Activated CD4-positive, alpha-beta T cell treated with anti-CD3 and anti-CD28 coated beads for 24 hours (primary cell): ENCODE results near the gene CDK5RAP1.

Source experiments
- DNase-seq, 2 donors: peaks; one replicate each; pipeline ENCODE4 v3.0.0-alpha.2; 2020; ENCODE audit warnings: low read depth in 2 of 2

Gene CDK5RAP1

DNA sequence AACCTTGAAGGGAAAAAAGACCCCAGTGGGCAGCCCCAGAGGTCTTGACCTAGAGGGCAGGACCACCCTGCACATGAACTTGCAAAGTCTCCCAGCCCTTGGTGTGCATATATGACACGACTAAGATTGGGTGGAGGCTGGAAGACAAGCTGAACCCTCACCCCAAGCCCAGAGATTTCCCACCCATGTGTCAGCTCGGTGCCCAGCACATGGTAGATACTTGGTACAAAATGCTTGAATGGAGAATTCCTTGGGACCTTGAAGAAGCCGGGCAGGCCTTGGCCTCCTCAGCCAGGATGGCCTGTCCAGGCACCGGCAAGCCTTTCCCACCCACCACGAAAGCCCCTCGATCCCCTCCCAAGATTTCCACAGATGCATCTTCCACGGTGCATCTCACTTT lies 67.7 kb downstream of the CDK5RAP1 start:
- DNase-seq, result no peak

DNA sequence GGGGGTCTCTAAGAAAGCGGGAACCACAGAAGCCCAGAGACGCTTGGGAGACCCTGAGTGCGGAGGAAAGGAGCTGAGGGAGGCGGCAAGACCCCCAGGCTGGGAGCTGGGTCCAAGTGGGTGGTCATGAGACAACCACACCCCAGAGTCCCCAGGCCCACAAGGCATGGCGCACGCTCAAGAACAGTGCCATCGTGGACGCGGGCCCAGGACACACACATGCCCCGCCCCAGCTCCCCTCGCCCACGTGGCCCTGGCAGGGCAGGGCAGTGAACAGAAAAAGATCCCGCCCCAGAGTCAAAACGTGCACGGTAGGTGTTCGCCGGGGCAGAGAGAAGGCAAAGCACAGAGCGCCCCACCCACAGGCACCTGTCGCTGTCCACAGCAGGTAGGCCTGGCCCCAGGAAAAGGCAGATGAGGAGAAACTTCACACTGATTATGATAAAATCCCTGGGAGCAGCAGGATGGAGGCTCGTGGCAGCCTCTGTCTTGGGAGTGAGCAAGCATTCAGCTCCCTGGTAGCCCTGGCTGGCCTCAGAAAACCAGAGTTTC lies 68.3 kb downstream of the CDK5RAP1 start:
- DNase-seq, result no peak

GRCh38 chr20:33328157-33329137 lies 72.9 kb downstream of the CDK5RAP1 start:
- DNase-seq, result no peak

DNA sequence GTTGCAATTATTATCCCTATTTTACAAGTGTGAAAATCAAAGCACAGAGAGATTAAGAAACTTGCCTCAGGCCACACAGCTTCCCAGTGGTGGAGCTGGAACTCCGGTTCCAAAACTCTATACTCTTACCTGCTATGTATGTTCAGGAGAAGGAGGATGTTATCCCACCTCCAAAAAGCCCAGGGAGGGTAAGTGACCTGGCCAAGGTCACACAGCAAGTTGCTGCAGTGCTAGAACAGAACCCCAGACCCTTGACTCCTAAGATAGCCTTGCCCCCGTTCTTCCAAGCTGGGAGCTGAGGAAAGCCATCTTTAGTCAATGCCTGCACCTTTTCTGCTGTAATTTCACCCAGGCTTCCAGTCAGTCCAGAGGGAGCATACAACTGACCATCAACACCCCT lies 76.0 kb downstream of the CDK5RAP1 start:
- no peak for DNase-seq

DNA sequence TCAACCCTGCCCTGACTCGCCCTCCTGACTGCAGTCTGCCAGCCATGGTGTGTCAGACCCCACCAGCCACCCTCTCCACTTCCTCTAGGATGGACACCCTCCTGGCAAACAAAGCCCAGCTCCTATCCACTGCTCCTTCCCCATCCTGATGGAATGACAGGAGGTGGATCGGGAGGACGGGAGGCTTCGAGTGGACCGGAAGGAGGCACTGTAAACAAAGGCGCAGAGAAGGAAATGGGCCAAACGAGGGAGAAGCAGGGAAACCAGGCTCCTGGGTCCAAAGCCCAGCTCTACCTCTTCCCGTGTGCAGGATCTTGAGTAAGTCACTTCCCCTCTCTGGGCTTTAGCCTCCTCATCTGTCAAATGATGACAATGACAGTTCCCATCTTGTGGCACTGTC lies 78.1 kb downstream of the CDK5RAP1 start:
- no peak for DNase-seq

DNA sequence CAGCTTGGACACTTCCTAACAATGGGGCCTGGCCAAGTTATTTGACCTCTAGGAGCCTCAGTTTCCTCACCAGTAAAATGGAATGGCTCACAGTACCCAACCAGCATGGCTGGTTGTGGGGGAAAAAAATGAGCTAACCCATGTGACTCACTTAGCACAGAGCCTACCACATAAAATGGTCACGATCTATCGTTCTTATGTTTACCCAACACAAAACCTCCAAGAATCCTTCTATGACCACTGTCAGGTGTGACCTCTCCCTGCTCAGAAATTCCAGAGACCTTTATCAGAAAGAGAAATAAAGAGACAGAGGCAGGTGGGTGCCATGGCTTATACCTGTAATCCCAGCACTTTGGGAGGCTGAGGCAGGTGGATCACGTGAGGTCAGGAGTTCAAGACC lies 78.9 kb downstream of the CDK5RAP1 start:
- no peak for DNase-seq

DNA sequence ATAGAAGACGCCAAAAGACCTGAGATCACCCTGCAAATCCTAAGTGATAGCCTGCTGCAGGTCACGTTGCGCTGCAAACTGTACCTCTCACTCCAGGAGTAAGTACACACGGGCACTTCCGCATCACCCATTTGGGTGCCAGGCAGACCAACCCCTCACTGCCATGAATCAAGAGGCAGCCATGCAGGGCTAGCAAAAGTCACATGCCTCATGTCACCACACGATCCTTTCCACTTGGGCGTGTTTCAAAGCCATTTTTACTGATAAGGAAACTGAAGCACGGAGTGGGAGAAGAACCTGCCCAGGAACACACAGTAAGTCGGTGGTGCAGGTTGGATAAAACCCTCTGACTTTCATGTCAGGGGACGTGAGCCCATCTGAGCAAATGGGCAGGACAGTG lies 81.3 kb downstream of the CDK5RAP1 start:
- no peak for DNase-seq

GRCh38 chr20:33318096-33318429 lies 83.3 kb downstream of the CDK5RAP1 start:
- DNase-seq, result no peak

DNA sequence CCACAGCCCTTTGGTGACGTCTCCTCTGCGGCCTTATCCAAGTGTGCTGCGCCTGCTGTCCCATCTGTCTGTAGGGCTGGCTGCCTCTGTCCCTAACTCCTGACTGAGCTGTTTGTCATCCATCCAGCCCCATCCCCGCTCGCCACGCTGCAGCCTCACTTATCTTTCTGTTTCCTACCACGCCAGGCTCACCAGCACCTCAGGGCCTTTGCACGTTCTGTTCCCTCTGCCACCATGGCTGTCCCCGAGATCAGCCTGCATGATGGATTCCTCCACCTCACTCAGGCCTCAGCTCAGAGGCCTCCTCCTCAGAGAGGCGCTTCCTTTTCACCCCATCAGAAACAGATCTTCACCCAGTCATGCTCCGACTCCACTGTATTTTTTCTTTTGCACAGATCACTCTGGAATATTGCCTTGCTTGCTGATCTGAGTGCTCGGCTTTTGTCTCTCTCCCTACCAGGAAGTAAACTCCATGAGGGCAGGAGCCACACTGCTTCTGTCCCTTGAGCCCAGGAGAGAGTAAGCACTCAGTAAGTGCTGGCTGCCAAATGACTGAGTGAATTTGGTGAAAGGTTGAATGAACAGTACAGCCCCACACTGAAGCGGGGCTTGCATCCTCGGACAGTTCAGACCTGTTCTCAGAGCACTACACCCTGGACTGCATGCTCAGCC lies 83.8 kb downstream of the CDK5RAP1 start:
- no peak for DNase-seq

GRCh38 chr20:33316958-33317357 lies 84.4 kb downstream of the CDK5RAP1 start:
- DNase-seq, result no peak

GRCh38 chr20:33316343-33316742 lies 85.0 kb downstream of the CDK5RAP1 start:
- DNase-seq, result no peak

GRCh38 chr20:33313686-33314314 lies 87.5 kb downstream of the CDK5RAP1 start:
- DNase-seq, result no peak

- no peak for DNase-seq
These were observed 88.7 kb downstream of the CDK5RAP1 start for GRCh38 chr20:33312583-33312982.

- DNase-seq, result no peak
These were observed 89.3 kb downstream of the CDK5RAP1 start for GRCh38 chr20:33311996-33312395.

DNA sequence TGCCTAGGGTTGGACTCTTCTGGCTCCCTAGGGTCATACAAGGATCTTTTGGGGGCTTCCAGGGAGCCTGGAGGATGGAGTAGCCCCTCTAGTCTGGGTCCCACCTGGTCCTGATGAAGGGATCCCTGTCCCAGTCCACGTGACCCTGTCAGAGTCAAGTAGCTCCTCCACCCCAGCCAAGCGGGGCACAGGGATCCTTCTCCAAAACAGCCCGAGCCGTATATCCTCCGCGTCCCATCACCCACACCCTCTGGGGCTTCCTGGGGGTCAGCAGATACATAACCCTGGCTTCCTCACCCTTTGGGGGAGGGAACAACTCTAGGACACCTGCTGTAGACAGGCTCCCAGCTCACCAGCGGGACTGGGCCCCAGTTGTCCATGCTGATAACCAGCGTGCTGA lies 90.3 kb downstream of the CDK5RAP1 start:
- DNase-seq, result no peak

DNA sequence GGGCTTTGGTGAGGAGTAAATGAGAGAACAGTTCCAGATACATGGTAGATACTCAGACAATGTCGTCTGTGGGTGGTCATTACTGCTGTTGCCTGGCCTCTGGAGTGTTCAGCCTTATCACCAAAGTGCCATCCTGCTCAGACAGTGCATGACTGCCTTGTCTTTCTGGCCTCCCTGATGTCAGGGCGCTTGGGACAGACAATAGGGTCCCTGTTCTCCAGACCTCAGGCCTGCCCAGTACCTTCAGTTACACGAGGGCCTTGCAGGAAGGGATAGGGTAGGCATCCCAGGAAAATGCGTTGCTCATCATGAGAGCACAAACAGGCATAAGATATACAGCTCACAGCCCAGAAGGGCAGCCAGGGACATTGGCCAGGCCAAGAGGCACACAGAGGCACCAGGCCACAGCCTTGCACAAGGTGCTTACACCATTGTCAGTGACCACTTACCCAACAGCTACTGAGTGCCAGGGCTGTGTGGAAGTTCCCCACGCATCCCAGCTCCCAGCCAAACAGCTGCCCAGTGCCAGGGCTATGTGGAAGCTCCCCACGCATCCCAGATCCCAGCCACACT lies 90.9 kb downstream of the CDK5RAP1 start:
- DNase-seq, result no peak

DNA sequence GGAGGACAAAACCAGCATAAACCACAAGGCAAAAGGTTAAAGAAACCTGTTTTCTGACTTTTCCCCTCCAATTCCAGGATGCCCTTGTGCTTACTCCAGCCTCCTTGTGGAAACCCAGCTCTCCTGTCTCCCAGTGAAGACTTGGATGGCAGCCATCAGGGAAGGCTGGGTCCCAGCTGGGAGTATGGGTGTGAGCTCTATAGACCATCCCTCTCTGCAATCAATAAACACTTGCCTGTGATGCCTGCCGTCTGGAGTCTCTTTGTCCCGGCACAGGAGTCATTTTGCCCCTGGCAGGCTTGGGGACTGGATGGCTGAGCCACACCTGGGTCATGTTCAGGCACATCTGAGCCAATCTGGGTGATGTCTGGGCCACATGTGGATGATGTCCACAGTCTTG lies 91.7 kb downstream of the CDK5RAP1 start:
- DNase-seq, result no peak
